PC-9 (cell line): ENCODE results near the gene CHD1. TPM values are rescaled to one million over a fixed set of nuclear protein-coding genes. Genes with fewer than 3 reads are reported as not detected.

Experiments
- BruUV-seq: library from RNA; stranded (reverse); fragments of 400-500 nt; replicated peaks from 2 replicates; lab custom pipeline; 2021; lab: Mats Ljungman, UMichigan
- CTCF ChIA-PET: fragments of 300-600 bp; sonication (Branson Sonifier 250); formaldehyde crosslinking; loops from one replicate; lab custom pipeline; 2022; ENCODE audit warnings: antibody characterized with exemption; lab: Charles Lee
- POLR2A ChIA-PET: fragments of 300-600 bp; sonication (Branson Sonifier 250); formaldehyde crosslinking; loops from one replicate; lab custom pipeline; 2022; ENCODE audit warnings: antibody characterized with exemption; ENCODE audit not compliant: unreplicated experiment; lab: Charles Lee
- DNase-seq, 2 experiments: peaks; one replicate each; pipeline versions ENCODE4 v3.0.0 to v3.0.0-alpha.2; 2015 to 2022; ENCODE audit warnings: mixed read lengths in 1 of 2
- H2AFZ ChIP-seq: fragments of 200-600 bp; sonication (generic); 2 replicates; pipeline ENCODE4 v1.8.1; 2017; ENCODE audit warnings: antibody characterized with exemption
- H3F3A ChIP-seq: fragments of 200-600 bp; sonication (generic); 2 replicates; pipeline ENCODE4 v1.8.1; 2017; ENCODE audit warnings: antibody characterized with exemption, mild to moderate bottlenecking, low read depth; ENCODE audit not compliant: insufficient read depth
- H3K27ac ChIP-seq: fragments of 200-600 bp; sonication (generic); 2 replicates; pipeline ENCODE4 v1.6.1; 2016; ENCODE audit warnings: mixed run types
- H3K27me3 ChIP-seq: fragments of 200-600 bp; sonication (generic); 2 replicates; pipeline ENCODE4 v1.6.1; 2016; ENCODE audit warnings: low read depth, mixed run types; ENCODE audit not compliant: insufficient read depth
- H3K36me3 ChIP-seq: fragments of 200-600 bp; sonication (generic); 2 replicates; pipeline ENCODE4 v1.6.1; 2016; ENCODE audit warnings: low read depth, mixed run types
- H3K4me1 ChIP-seq: fragments of 200-600 bp; sonication (generic); replicated peaks from 2 replicates; pipeline ENCODE4 v1.6.1; 2016; ENCODE audit warnings: mixed run types; ENCODE audit not compliant: insufficient read depth
- H3K4me2 ChIP-seq: fragments of 200-600 bp; sonication (generic); 2 replicates; pipeline ENCODE4 v1.6.1; 2017; ENCODE audit warnings: mixed run types
- H3K4me3 ChIP-seq: fragments of 200-600 bp; sonication (generic); 2 replicates; pipeline ENCODE4 v1.6.1; 2016; ENCODE audit warnings: mixed run types
- H3K79me2 ChIP-seq: fragments of 200-600 bp; sonication (generic); 2 replicates; pipeline ENCODE4 v1.6.1; 2017; ENCODE audit warnings: low read depth, mixed run types
- H3K9me2 ChIP-seq: fragments of 200-600 bp; sonication (generic); 2 replicates; pipeline ENCODE4 v1.8.1; 2017; ENCODE audit warnings: mild to moderate bottlenecking; ENCODE audit not compliant: insufficient read depth
- H3K9me3 ChIP-seq: fragments of 200-600 bp; sonication (generic); 2 replicates; pipeline ENCODE4 v1.8.1; 2016; ENCODE audit warnings: low read depth; ENCODE audit not compliant: insufficient read depth
- H4K20me1 ChIP-seq: fragments of 200-600 bp; sonication (generic); 2 replicates; pipeline ENCODE4 v1.8.1; 2017; ENCODE audit not compliant: insufficient read depth
- EZH2 ChIP-seq: fragments of 200-600 bp; sonication (generic); IDR thresholded peaks from 2 replicates; pipeline ENCODE4 v1.8.0; 2017; ENCODE audit warnings: antibody characterized with exemption, low read depth
- intact Hi-C: fragments of 100-400 bp; cut with micrococcal nuclease; formaldehyde crosslinking; loops from one replicate; pipeline ENCODE4 v1.10.0; 2022; ENCODE audit not compliant: unreplicated experiment
- total RNA-seq: library from RNA; stranded (reverse); gene quantifications from 2 replicates; pipeline ENCODE4 v1.2.3, GENCODE V29; 2021
- TF ChIP-seq, protein P1 (sequence below): fragments of 200-600 bp; sonication (generic); conservative IDR thresholded peaks from 2 replicates; pipeline ENCODE4 v1.6.1; 2017; ENCODE audit warnings: mixed run types, antibody characterized with exemption, mild to moderate bottlenecking, moderate library complexity

The CHD1 gene
- total RNA-seq, 1 experiment from 2014 or later, result 30.5 TPM

DNA sequence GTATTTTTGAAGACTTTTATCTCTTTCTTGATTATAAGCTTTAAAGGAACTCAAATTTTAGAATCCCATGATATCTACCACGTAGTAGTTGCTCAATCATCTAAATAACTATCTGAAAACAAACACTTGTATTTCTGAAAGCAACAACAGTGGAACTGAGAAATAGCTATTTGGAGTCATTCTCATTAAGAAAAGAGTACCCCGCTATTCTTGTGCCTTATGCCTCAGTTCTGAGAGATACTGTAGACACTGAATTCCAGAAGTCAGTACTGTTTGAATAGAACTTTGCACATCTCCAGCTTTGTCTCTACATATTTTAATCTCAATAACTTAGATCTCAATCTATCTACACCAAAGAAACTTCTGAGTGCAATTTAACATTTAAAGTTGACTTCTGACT lies 11.4 kb downstream of the CHD1 start:
- no peak overlapping the region for H3K4me3 ChIP-seq
- no peak for DNase-seq
- ChIA-PET POLR2A (no interaction called here), CTCF (interaction anchor here (0.6 kb wide), 1 partner anchor 117 kb away, joined by 9 read pairs; no protein-coding TSS in a partner anchor)
- H3K27ac ChIP-seq, result no peak overlapping the region
- peaks cover 34% of the 10 kb centered on the region for H4K20me1 ChIP-seq
- H3K9me3 ChIP-seq, result no peaks in the 10 kb centered on the region
- no TSS peak for BruUV-seq
- H3K4me1 ChIP-seq, result no peaks in the 10 kb centered on the region
- TF ChIP-seq, protein P1, sequence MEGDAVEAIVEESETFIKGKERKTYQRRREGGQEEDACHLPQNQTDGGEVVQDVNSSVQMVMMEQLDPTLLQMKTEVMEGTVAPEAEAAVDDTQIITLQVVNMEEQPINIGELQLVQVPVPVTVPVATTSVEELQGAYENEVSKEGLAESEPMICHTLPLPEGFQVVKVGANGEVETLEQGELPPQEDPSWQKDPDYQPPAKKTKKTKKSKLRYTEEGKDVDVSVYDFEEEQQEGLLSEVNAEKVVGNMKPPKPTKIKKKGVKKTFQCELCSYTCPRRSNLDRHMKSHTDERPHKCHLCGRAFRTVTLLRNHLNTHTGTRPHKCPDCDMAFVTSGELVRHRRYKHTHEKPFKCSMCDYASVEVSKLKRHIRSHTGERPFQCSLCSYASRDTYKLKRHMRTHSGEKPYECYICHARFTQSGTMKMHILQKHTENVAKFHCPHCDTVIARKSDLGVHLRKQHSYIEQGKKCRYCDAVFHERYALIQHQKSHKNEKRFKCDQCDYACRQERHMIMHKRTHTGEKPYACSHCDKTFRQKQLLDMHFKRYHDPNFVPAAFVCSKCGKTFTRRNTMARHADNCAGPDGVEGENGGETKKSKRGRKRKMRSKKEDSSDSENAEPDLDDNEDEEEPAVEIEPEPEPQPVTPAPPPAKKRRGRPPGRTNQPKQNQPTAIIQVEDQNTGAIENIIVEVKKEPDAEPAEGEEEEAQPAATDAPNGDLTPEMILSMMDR, result no peak
- intact Hi-C loops, result no loop called here
- H3K36me3 ChIP-seq, result peaks cover 27% of the 10 kb centered on the region
- peaks cover 98% of the 10 kb centered on the region for H3K79me2 ChIP-seq
- H3K9me2 ChIP-seq, result no peaks in the 10 kb centered on the region
- H3F3A ChIP-seq, result peaks cover 5% of the 10 kb centered on the region; the same call in 1 of the 2 replicates
- no peaks in the 10 kb centered on the region for H3K27me3 ChIP-seq
- H3K4me2 ChIP-seq, result no peak overlapping the region
- no peak overlapping the region for H2AFZ ChIP-seq

DNA sequence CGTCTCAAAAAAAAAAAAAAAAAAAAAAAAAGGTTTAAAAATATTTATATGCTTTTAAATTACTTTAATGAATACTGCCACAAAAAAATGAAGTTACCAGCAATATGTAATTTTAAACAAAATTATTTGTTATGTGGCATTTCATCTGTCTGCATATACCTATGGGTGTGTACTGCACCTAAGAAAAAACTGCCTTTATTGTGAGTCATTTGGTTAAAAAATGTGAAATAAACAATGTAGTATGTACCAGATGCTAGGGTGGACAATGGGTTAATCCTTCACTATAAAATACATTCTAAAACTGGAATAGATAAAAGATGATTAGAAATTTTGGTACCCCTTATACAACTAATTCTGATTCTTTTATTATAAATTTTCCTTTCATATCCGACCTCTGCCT lies 12.3 kb downstream of the CHD1 start:
- no peaks in the 10 kb centered on the region for H3K4me1 ChIP-seq
- no TSS peak for BruUV-seq
- ChIA-PET CTCF (no interaction called here), POLR2A (no interaction called here)
- no peaks in the 10 kb centered on the region for H3K27me3 ChIP-seq
- H3K4me2 ChIP-seq, result no peak overlapping the region
- H3F3A ChIP-seq, result peaks cover 5% of the 10 kb centered on the region; the same call in 1 of the 2 replicates
- no peaks in the 10 kb centered on the region for H3K9me2 ChIP-seq
- DNase-seq, result no peak
- H2AFZ ChIP-seq, result no peak overlapping the region
- no peak overlapping the region for H3K4me3 ChIP-seq
- H3K27ac ChIP-seq, result no peak overlapping the region
- intact Hi-C loops, result no loop called here
- no peak for TF ChIP-seq EZH2
- TF ChIP-seq, protein P1, result no peak
- peaks cover 32% of the 10 kb centered on the region for H3K36me3 ChIP-seq
- H4K20me1 ChIP-seq, result peaks cover 37% of the 10 kb centered on the region
- H3K9me3 ChIP-seq, result no peaks in the 10 kb centered on the region
- H3K79me2 ChIP-seq, result peaks cover 97% of the 10 kb centered on the region

DNA sequence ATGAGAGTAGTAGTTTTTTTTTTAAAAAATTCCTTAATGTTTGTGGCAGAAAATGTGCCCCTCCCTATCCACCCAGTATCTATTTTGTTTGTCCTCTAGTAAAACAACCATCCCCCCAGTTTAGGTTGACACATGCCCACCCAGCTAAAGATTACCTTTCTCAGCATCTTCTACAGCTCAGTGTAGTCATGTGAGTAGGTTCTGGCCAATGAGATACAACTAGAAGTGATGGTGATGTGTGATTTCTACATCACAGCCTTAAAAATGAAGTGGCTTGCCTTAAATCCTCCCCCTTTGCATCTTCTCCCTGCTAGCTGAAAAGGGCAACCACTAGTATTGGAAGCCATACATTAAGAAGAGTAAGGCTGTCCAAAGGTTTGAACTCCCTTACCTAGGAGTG lies 14.9 kb downstream of the CHD1 start:
- Histone ChIP-seq H3K36me3 (peaks cover 15% of the 10 kb centered on the region; the same call in 1 of the 2 replicates), H3K9me3 (no peaks in the 10 kb centered on the region), H3K27me3 (no peaks in the 10 kb centered on the region), H3K79me2 (peaks cover 96% of the 10 kb centered on the region), H3K9me2 (no peaks in the 10 kb centered on the region), H2AFZ (no peak overlapping the region), H3K4me3 (no peak overlapping the region), H4K20me1 (peaks cover 31% of the 10 kb centered on the region), H3K4me2 (no peak overlapping the region), H3K4me1 (no peaks in the 10 kb centered on the region), H3K27ac (no peak overlapping the region), H3F3A (peaks cover 15% of the 10 kb centered on the region; the same call in 1 of the 2 replicates)
- no peak for TF ChIP-seq EZH2
- TF ChIP-seq, protein P1, result no peak
- BruUV-seq, result no TSS peak
- ChIA-PET CTCF (no interaction called here), POLR2A (no interaction called here)
- no peak for DNase-seq
- intact Hi-C loops, result no loop called here
